Natural killer cell treated with Interleukin-12 subunit alpha and Interleukin-12 subunit beta and Interleukin-15 and Interleukin-18, amount 100 ng/mL, for 72 hours (primary cell): ENCODE results near the gene FBP2. TPM values are rescaled to one million over a fixed set of nuclear protein-coding genes. Genes with fewer than 3 reads are reported as not detected.

Experiments
- ATAC-seq, 2 donors: fragments of 150-1000 bp; cut with Tn5 transposase in 1 of 2; sonication (Bioruptor Pico), chemical (Tn5 transposase) in 1 of 2; 2 replicates each; pipeline ENCODE4 v1.10.0; 2021
- DNase-seq: peaks from one replicate; pipeline ENCODE4 v3.0.0; 2022; ENCODE audit warnings: low spot score
- H3K27ac Mint-ChIP-seq, 2 donors: 1 replicate in 1 of 2; 2 replicates in 1 of 2; pipeline ENCODE4 v1.8.0; 2022; ENCODE audit warnings: mixed read lengths in 2 of 2, mild to moderate bottlenecking in 1 of 2, moderate library complexity in 1 of 2
- H3K27me3 Mint-ChIP-seq, 2 donors: 1 replicate in 1 of 2; 2 replicates in 1 of 2; pipeline ENCODE4 v1.8.0; 2022; ENCODE audit warnings: mixed read lengths in 2 of 2
- H3K36me3 Mint-ChIP-seq: one replicate; pipeline ENCODE4 v1.8.0; 2022; ENCODE audit warnings: mixed read lengths
- H3K4me1 Mint-ChIP-seq, 2 donors: 1 replicate in 1 of 2; 2 replicates in 1 of 2; pipeline ENCODE4 v1.8.0; 2022; ENCODE audit warnings: low read depth in 2 of 2, mixed read lengths in 2 of 2, mild to moderate bottlenecking in 1 of 2
- H3K4me3 Mint-ChIP-seq: one replicate; pipeline ENCODE4 v1.8.0; 2022; ENCODE audit warnings: mixed read lengths
- H3K9me3 Mint-ChIP-seq: 2 replicates; pipeline ENCODE4 v1.8.0; 2022; ENCODE audit warnings: mixed read lengths
- total RNA-seq, 2 donors: library from RNA; stranded (reverse); gene quantifications; one replicate each; pipeline ENCODE4 v1.2.3, GENCODE V29; 2022

The FBP2 gene
- total RNA-seq, 2 donors from 2014 or later, result not detected

DNA sequence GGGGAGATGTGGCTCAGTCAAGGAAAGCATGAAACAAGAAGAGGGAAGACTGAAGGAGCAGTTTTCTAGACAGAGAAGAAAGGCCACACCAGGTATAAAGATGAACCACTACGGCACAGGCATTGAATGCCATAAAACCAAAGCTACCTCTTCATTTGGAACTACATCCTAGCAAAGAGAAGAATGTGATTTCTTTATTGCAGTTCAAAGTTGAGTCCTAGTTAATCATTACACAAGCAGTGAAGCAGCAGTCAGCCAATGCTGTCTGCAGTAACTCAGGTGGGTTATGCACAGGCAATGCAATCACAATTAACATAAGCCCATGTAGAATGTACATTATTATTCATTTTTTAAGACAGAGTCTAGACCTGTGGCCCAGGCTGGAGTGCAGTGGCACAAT is 60.5 kb downstream of the FBP2 start:
- no peaks in the 10 kb centered on the region for H3K4me1 Mint-ChIP-seq
- no peak for ATAC-seq
- H3K4me3 Mint-ChIP-seq, result no peak overlapping the region
- DNase-seq, result no peak
- H3K9me3 Mint-ChIP-seq, result no peaks in the 10 kb centered on the region
- H3K27ac Mint-ChIP-seq, result no peak overlapping the region
- peaks cover 21 to 23% of the 10 kb centered on the region in 2 donors for H3K27me3 Mint-ChIP-seq
- no peaks in the 10 kb centered on the region for H3K36me3 Mint-ChIP-seq

DNA sequence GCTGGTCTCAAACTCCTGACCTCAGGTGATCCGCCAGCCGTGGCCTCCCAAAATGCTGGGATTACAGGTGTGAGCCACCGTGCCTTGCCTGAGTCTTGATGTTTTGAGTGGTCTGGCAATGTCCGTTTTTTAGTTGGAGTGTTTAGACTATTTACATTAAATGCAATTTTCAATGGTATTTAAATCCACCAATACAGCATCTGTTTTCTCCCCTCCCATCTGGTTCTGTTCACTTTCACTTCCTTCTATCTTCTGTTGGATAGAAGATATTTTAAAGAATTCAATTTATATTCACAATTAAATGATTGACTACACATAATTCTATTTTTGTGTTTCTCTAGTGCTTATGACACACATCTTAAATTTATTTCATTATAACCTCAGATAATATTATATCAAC is 64.7 kb downstream of the FBP2 start:
- H3K27me3 Mint-ChIP-seq, result peaks cover 16 to 23% of the 10 kb centered on the region in 2 donors
- H3K4me3 Mint-ChIP-seq, result no peak overlapping the region
- ATAC-seq, result no peak
- no peak overlapping the region for H3K27ac Mint-ChIP-seq
- no peaks in the 10 kb centered on the region for H3K9me3 Mint-ChIP-seq
- H3K36me3 Mint-ChIP-seq, result no peaks in the 10 kb centered on the region
- no peak for DNase-seq
- H3K4me1 Mint-ChIP-seq, result no peaks in the 10 kb centered on the region

DNA sequence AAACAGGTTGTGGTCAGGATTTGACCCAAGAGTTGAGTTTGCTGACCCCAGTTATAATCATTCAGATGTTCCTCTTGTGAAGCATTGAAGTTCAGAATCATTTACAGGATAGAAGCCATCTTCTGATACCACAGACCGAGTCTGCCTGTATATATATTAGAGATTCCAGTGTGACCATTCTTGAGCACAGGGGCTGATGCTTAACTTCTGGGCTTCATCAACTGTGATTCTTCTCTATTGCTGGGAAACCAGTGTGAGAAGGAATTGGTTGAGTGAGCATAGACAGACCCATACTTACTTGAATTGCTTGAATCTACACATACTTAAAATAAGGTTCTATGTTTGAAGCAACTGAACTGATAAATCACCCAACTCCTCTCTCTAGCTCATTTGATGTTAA is 66.7 kb downstream of the FBP2 start:
- no peak overlapping the region for H3K4me3 Mint-ChIP-seq

DNA sequence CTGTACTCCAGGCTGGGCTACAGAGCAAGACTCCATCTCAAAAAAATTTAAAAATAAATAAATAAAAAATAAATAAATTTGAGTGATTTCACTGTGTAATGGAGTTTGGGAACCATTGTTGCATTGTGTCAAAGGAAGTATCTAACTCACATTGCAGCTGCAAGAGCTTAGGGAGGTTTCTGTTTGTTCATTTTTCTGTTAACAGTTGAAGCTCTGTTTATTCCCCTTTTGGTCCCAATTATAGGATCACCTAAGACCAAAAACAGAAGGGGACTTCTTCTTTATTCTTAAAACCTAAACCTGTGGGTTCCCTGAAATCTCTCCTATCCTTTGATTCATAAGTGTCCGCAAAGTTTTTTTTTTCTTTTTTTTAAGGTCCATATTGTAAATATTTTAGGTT is 67.4 kb downstream of the FBP2 start:
- Mint-ChIP-seq H3K36me3 (no peaks in the 10 kb centered on the region), H3K27me3 (peaks cover 10 to 23% of the 10 kb centered on the region in 2 donors), H3K4me1 (no peaks in the 10 kb centered on the region), H3K9me3 (no peaks in the 10 kb centered on the region), H3K4me3 (no peak overlapping the region), H3K27ac (no peak overlapping the region)
- ATAC-seq (no peak), DNase-seq (no peak)

More for the DNA sequence above, 66.7 kb downstream of the FBP2 start:
- Mint-ChIP-seq H3K27me3 (peaks cover 13 to 26% of the 10 kb centered on the region in 2 donors), H3K27ac (no peak overlapping the region), H3K4me1 (no peaks in the 10 kb centered on the region), H3K9me3 (no peaks in the 10 kb centered on the region), H3K36me3 (no peaks in the 10 kb centered on the region)
- ATAC-seq (no peak), DNase-seq (no peak)

DNA sequence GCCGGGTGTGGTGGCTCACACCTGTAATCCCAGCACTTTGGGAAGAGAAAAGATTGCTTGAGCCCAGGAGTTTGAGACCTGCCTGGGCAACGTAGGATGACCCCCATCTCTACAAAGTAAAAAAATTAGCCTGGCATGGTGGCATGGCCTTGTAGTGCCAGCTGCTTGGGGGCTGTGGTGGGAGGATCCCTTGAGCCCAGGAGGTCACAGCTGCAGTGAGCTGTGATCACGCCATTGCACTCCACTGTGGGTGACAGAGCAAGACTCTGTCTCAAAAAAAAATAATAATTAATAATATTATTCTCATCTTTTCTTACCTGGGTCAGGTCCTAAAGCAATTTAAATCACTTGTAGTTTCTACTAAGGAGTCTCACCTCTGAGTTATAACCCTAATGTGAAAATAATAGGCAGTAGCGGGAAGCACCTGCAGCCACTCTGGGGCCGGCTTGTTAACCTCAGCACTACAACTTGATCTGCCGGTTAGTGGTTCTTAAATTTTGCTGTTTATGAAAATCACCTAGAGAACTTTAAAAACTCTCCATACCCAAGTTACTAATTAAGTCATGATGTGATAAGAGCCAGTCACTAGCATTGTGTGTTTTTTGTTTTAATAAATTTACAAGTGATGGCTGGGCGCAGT is 68.1 kb downstream of the FBP2 start:
- ATAC-seq (no peak), DNase-seq (no peak)
- Mint-ChIP-seq H3K4me3 (no peak overlapping the region), H3K27me3 (peaks cover 11 to 20% of the 10 kb centered on the region in 2 donors), H3K4me1 (no peaks in the 10 kb centered on the region), H3K9me3 (no peaks in the 10 kb centered on the region), H3K27ac (no peak overlapping the region), H3K36me3 (no peaks in the 10 kb centered on the region)

DNA sequence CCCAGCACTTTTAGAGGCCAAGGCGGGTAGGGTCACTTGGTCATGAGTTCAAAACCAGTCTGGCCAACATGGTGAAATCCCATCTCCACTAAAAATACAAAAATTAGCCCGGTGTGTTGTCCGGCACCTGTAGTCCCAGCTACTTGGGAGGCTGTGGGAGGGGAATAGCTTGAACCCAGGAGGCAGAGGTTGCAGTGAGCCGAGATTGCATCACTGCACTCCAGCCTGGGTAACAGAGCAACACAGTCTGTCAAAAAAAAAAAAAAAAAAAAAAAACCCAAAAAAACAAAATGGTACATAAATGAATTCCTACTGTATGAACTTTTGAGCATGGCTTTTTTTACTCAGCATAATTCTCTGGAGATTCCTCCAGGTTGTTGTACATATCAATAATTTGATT is 76.4 kb downstream of the FBP2 start:
- Mint-ChIP-seq H3K4me3 (no peak overlapping the region), H3K4me1 (no peaks in the 10 kb centered on the region), H3K27ac (no peak overlapping the region), H3K27me3 (peaks cover 5 to 14% of the 10 kb centered on the region in 2 donors), H3K36me3 (no peaks in the 10 kb centered on the region), H3K9me3 (no peaks in the 10 kb centered on the region)
- DNase-seq, result no peak
- ATAC-seq, result no peak

DNA sequence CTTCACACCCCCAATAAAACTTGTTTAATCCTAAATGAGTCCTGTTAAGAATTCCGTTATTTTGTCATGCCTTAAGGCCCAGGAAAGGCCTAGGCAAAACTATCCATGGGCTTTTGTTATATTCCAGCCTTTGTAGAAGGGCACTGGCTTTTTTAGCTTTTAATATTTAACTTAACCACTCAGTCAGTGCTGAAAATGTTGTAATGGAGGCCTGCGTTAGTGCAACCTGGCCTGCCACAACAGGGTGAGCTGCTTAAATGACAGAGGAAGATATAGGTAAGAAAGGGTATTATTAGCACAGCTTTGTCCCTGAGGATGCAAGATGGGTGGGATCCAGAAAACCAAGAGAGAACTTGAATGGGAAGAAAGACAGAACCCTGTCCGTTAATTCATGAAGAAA is 78.9 kb downstream of the FBP2 start:
- no peak overlapping the region for H3K4me3 Mint-ChIP-seq
- H3K9me3 Mint-ChIP-seq, result no peaks in the 10 kb centered on the region
- no peaks in the 10 kb centered on the region for H3K36me3 Mint-ChIP-seq
- DNase-seq (no peak), ATAC-seq (no peak)
- peaks cover 8% of the 10 kb centered on the region in 2 donors for H3K27me3 Mint-ChIP-seq
- H3K27ac Mint-ChIP-seq, result no peak overlapping the region
- no peaks in the 10 kb centered on the region for H3K4me1 Mint-ChIP-seq

DNA sequence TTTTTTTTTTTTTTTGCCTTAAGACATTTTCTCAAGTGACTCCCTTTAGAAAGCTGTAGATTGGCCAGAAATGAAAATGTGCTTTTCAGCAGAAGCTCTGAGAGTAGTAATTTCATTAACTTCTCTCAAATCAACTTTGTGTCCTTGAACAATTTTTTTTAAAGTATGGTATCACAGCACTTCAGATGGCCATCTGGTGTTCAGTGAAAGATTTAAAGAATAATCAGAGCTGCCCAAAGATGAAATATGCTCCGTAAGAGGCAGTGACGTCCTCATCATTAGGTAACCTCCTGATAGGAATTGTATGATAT is 81.7 kb downstream of the FBP2 start:
- no peak overlapping the region for H3K4me3 Mint-ChIP-seq
- H3K27ac Mint-ChIP-seq, result no peak overlapping the region
- peaks cover 8 to 22% of the 10 kb centered on the region in 2 donors for H3K27me3 Mint-ChIP-seq
- no peaks in the 10 kb centered on the region for H3K36me3 Mint-ChIP-seq
- ATAC-seq (no peak), DNase-seq (no peak)
- no peaks in the 10 kb centered on the region for H3K9me3 Mint-ChIP-seq
- H3K4me1 Mint-ChIP-seq, result no peaks in the 10 kb centered on the region

DNA sequence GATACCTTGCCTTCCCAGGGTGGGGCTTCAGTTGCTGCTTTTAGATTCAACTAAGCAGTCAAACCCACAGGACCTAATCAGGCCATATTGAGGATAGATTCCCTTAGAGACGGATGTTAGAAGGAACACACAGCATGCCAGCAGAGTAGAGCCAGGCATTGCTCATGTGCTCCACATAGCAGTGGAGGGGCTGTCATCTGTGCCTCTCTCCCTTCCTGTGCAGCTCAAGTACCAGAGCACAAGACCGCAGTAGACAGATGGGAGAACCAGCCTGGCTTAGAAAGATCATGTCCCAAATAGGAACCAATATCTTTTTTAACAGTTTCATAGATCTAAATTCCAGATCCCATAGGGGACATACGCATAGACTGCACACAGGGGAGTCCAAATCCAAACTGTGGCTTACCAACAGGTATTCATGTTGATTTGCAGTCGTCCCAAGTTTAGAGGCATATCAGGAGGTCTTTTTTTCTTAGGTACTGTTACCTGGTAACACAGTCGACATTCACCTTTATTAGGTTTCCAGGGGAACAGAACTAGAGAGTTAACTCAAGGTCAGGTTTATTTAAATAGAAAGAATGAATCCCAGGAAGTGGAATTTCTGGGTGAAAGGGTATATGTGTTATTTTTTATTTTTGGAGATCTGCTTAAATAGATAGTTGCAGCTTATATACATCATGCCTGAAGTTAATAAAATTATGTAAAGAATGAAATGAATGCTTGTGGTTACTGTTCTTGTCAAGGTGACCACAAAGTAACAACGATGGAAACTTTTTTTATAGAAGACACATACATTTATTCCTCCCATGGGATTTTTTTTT is 82.3 kb downstream of the FBP2 start:
- DNase-seq, result no peak
- ATAC-seq, result no peak
- no peak overlapping the region for H3K4me3 Mint-ChIP-seq
- H3K4me1 Mint-ChIP-seq, result no peaks in the 10 kb centered on the region
- H3K36me3 Mint-ChIP-seq, result no peaks in the 10 kb centered on the region
- H3K27ac Mint-ChIP-seq, result no peak overlapping the region
- H3K9me3 Mint-ChIP-seq, result no peaks in the 10 kb centered on the region
- H3K27me3 Mint-ChIP-seq, result peaks cover 10 to 23% of the 10 kb centered on the region in 2 donors

Other genes starting within 250 kb of the FBP2 start
- gene PCAT7, start 38.7 kb downstream of the FBP2 start, total RNA-seq, result not detected
- gene FBP1, start 45.7 kb upstream of the FBP2 start, total RNA-seq, result 1 to 10 TPM; 1.4 to 4.9 TPM
- 10 to 100 TPM; 11.7 to 27.3 TPM for gene AOPEP, start 132.9 kb upstream of the FBP2 start, total RNA-seq